ELR (cell line): ENCODE data around the gene PHLDA2.

Experiments
- DNase-seq: peaks from one replicate; pipeline ENCODE4 v3.0.0-alpha.2; 2015; ENCODE audit warnings: low read depth

Gene PHLDA2

DNA sequence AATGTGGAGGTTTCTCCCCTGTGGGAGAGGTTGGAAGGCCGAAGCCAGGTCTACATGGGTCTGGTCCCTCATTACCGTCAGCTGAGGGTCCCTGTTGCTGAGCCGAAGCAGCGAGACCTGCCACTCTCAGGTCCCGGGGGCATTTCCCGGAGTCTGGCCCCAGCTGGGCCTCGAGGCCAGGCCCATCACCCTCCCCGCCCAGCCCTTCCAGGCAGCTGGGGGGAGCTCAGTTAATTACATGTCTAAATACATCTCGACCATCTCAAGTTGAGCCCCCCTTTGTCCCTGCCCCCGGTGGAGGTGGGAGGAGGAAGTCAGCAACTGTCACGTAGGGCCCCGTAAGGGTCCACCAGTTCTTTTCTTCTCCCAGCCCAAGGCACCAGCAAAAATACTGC is 47.2 kb downstream of the PHLDA2 start:
- DNase-seq, result no peak

GRCh38 chr11:2881076-2881980 is 47.9 kb downstream of the PHLDA2 start:
- no peak for DNase-seq

- no peak for DNase-seq
Observed at GRCh38 chr11:2880646-2881045, 48.6 kb downstream of the PHLDA2 start.

- no peak for DNase-seq
Observed at GRCh38 chr11:2878782-2879181, 50.4 kb downstream of the PHLDA2 start.
